Stomach (tissue), 4 donors: ENCODE results near the gene FAM47E.

Experiments used
- CTCF ChIP-seq, 7 experiments: fragments of 450-650 bp in 4 of 7; fragments of 200-600 bp in 3 of 7; sonication (generic) in 3 of 7; IDR thresholded peaks; one replicate each; pipeline ENCODE4 v1.5.1; 2016 to 2019; ENCODE audit warnings: antibody characterized with exemption in 7 of 7, control low read depth in 2 of 7, mild to moderate bottlenecking in 1 of 7
- EP300 ChIP-seq: sonication (generic); formaldehyde crosslinking; IDR thresholded peaks from one replicate; pipeline ENCODE4 v1.6.1; 2017; ENCODE audit warnings: antibody characterized with exemption
- POLR2A ChIP-seq, 4 donors: fragments of 450-650 bp; IDR thresholded peaks; one replicate each; pipeline ENCODE4 v1.6.1; 2016; ENCODE audit warnings: antibody characterized with exemption in 4 of 4, control low read depth in 2 of 4, mild to moderate bottlenecking in 1 of 4, moderate library complexity in 1 of 4
- POLR2AphosphoS5 ChIP-seq, 3 donors: sonication (generic); formaldehyde crosslinking; IDR thresholded peaks; one replicate each; pipeline ENCODE4 v1.6.1; 2016; ENCODE audit warnings: antibody characterized with exemption in 3 of 3

GRCh38 chr4:76275486-76276124, 24.1 kb downstream of the FAM47E start:
- TF ChIP-seq EP300 (no peak), POLR2A (IDR thresholded peaks at IDR 0.05) (no peak), CTCF (IDR thresholded peaks at IDR 0.05) (no peak), POLR2AphosphoS5 (IDR thresholded peaks at IDR 0.05) (no peak)
